WTC11 (cell line): ENCODE results near the gene LAMP1. TPM values are rescaled to one million over a fixed set of nuclear protein-coding genes. Genes with fewer than 3 reads are reported as not detected.

ENCODE experiments used
- ATAC-seq: fragments of 200-7000 bp; cut with Tn5 transposase; 2 replicates; pipeline ENCODE4 v1.10.0; 2021; ENCODE audit warnings: mild to moderate bottlenecking, moderate library complexity
- CTCF ChIA-PET: fragments of 300-600 bp; sonication (Branson Sonifier 250); formaldehyde crosslinking; loops from one replicate; lab custom pipeline; 2021; ENCODE audit warnings: antibody characterized with exemption; lab: Charles Lee
- POLR2A ChIA-PET: fragments of 350-600 bp; sonication (Branson Sonifier 250); formaldehyde crosslinking; loops from one replicate; lab custom pipeline; 2021; ENCODE audit warnings: antibody characterized with exemption; lab: Charles Lee
- DNase-seq: peaks from one replicate; pipeline ENCODE4 v3.0.0; 2021; ENCODE audit warnings: low spot score
- H3K27ac Mint-ChIP-seq: 2 replicates; pipeline ENCODE4 v1.8.0; 2021; ENCODE audit warnings: mixed read lengths
- H3K27me3 Mint-ChIP-seq: 2 replicates; pipeline ENCODE4 v1.8.0; 2021; ENCODE audit warnings: low read depth, mild to moderate bottlenecking, moderate library complexity, mixed read lengths
- H3K36me3 Mint-ChIP-seq: 2 replicates; pipeline ENCODE4 v1.8.0; 2021; ENCODE audit warnings: mixed read lengths
- H3K4me1 Mint-ChIP-seq: 2 replicates; pipeline ENCODE4 v1.8.0; 2022; ENCODE audit warnings: mixed read lengths
- H3K4me3 Mint-ChIP-seq: 2 replicates; pipeline ENCODE4 v1.8.0; 2021; ENCODE audit warnings: mild to moderate bottlenecking, moderate library complexity, mixed read lengths
- H3K9me3 Mint-ChIP-seq: 2 replicates; pipeline ENCODE4 v1.8.0; 2021; ENCODE audit warnings: mixed read lengths
- ATF2 ChIP-seq: sonication (generic); formaldehyde crosslinking; IDR thresholded peaks from 2 replicates; pipeline ENCODE4 v1.8.1; 2022; ENCODE audit warnings: low read depth, missing genetic modification reagents, borderline replicate concordance
- CBFB ChIP-seq: sonication (generic); formaldehyde crosslinking; IDR thresholded peaks from 2 replicates; pipeline ENCODE4 v1.8.1; 2022; ENCODE audit warnings: mild to moderate bottlenecking, low read depth, missing genetic modification reagents
- CDX4 ChIP-seq: fragments of 250-450 bp; sonication (Bioruptor Pico); IDR thresholded peaks from 2 replicates; pipeline ENCODE4 v1.9.0; 2021; ENCODE audit warnings: moderate library complexity, mild to moderate bottlenecking, inconsistent platforms, borderline replicate concordance
- EMX1 ChIP-seq: fragments of 250-450 bp; sonication (Bioruptor Pico); IDR thresholded peaks from 2 replicates; pipeline ENCODE4 v1.8.0; 2021; ENCODE audit warnings: mild to moderate bottlenecking
- FOXK1 ChIP-seq: sonication (generic); formaldehyde crosslinking; IDR thresholded peaks from 2 replicates; pipeline ENCODE4 v1.8.0; 2022; ENCODE audit warnings: mild to moderate bottlenecking, moderate library complexity, missing genetic modification reagents
- GRHL2 ChIP-seq: fragments of 250-450 bp; sonication (Bioruptor Pico); IDR thresholded peaks from 2 replicates; pipeline ENCODE4 v1.8.0; 2022; ENCODE audit warnings: mild to moderate bottlenecking, moderate library complexity; ENCODE audit not compliant: insufficient replicate concordance, severe bottlenecking
- HMGA2 ChIP-seq: fragments of 250-450 bp; sonication (Bioruptor Pico); IDR thresholded peaks from 2 replicates; pipeline ENCODE4 v1.4.0; 2021; ENCODE audit warnings: mild to moderate bottlenecking, moderate library complexity
- KAT7 ChIP-seq: sonication (generic); formaldehyde crosslinking; IDR thresholded peaks from 2 replicates; pipeline ENCODE4 v1.8.1; 2023; ENCODE audit warnings: missing genetic modification reagents, mild to moderate bottlenecking, borderline replicate concordance
- NFYB ChIP-seq: sonication (generic); formaldehyde crosslinking; conservative IDR thresholded peaks from 2 replicates; pipeline ENCODE4 v1.8.0; 2022; ENCODE audit warnings: low read depth, missing genetic modification reagents
- NR1H2 ChIP-seq: sonication (generic); formaldehyde crosslinking; IDR thresholded peaks from 2 replicates; pipeline ENCODE4 v1.9.0; 2021; ENCODE audit warnings: mild to moderate bottlenecking, moderate library complexity, missing genetic modification reagents
- SMAD4 ChIP-seq: sonication (generic); formaldehyde crosslinking; IDR thresholded peaks from 2 replicates; pipeline ENCODE4 v1.8.0; 2022; ENCODE audit warnings: mild to moderate bottlenecking, missing genetic modification reagents
- SOX15 ChIP-seq: fragments of 250-450 bp; sonication (Bioruptor Pico); IDR thresholded peaks from 2 replicates; pipeline ENCODE4 v1.9.0; 2021; ENCODE audit warnings: mild to moderate bottlenecking
- STAT6 ChIP-seq: sonication (generic); formaldehyde crosslinking; conservative IDR thresholded peaks from 2 replicates; pipeline ENCODE4 v1.8.1; 2023; ENCODE audit warnings: mild to moderate bottlenecking, low read depth, missing genetic modification reagents, moderate library complexity
- TEAD1 ChIP-seq: sonication (generic); formaldehyde crosslinking; IDR thresholded peaks from 2 replicates; pipeline ENCODE4 v1.8.0; 2022; ENCODE audit warnings: mild to moderate bottlenecking, missing genetic modification reagents
- USF1 ChIP-seq: sonication (generic); formaldehyde crosslinking; IDR thresholded peaks from 2 replicates; pipeline ENCODE4 v1.8.0; 2022; ENCODE audit warnings: mild to moderate bottlenecking, missing genetic modification reagents
- ZBTB21 ChIP-seq: sonication (generic); formaldehyde crosslinking; IDR thresholded peaks from 2 replicates; pipeline ENCODE4 v1.8.1; 2023; ENCODE audit warnings: mild to moderate bottlenecking, missing genetic modification reagents, borderline replicate concordance
- ZNF138 ChIP-seq: sonication (generic); formaldehyde crosslinking; conservative IDR thresholded peaks from 2 replicates; pipeline ENCODE4 v1.8.1; 2022; ENCODE audit warnings: mild to moderate bottlenecking, moderate library complexity, missing genetic modification reagents
- ZNF532 ChIP-seq: fragments of 250-450 bp; sonication (Bioruptor Pico); IDR thresholded peaks from 2 replicates; pipeline ENCODE4 v1.9.0; 2021; ENCODE audit warnings: mild to moderate bottlenecking, borderline replicate concordance
- ZNF671 ChIP-seq: fragments of 250-450 bp; sonication (Bioruptor Pico); IDR thresholded peaks from 2 replicates; pipeline ENCODE4 v1.8.0; 2021; ENCODE audit warnings: mild to moderate bottlenecking
- total RNA-seq: library from RNA; stranded (reverse); gene quantifications from 3 replicates; pipeline ENCODE4 v1.2.3, GENCODE V29; 2021
- TF ChIP-seq, protein P1 (sequence below): sonication (generic); formaldehyde crosslinking; IDR thresholded peaks from 2 replicates; pipeline ENCODE4 v1.8.1; 2022; ENCODE audit warnings: mild to moderate bottlenecking, moderate library complexity, missing genetic modification reagents
- TF ChIP-seq, protein P2 (sequence below): sonication (generic); formaldehyde crosslinking; IDR thresholded peaks from 2 replicates; pipeline ENCODE4 v1.8.1; 2023; ENCODE audit warnings: mild to moderate bottlenecking, missing genetic modification reagents, borderline replicate concordance

The LAMP1 gene
- total RNA-seq, 1 experiment from 2014 or later, result 150 TPM

DNA sequence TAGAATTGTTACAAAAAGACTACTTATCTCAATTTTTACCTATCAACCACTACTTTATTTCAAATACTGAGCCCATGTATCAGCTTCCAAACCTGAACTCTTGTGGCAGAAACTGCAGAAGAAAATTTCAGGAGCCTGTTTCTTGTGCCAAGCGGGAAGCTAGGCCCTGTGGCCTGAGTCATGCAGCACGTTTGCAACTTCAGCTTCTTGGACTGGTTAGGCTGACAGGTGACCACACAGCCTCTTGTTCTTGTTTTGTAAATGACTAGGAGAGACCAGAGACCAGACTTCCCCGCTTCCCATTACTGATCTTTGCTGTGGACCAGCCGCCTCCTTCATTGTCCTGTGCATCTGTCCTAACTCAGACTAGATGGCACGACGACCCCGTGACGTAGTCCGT is 3.4 kb upstream of the LAMP1 start (continued):
- TF ChIP-seq CDX4 (CRISPR knock-in tag) (no peak), SOX15 (no peak), HMGA2 (no peak), NFYB (CRISPR knock-in tag) (no peak), ATF2 (CRISPR knock-in tag) (no peak), CBFB (CRISPR knock-in tag) (no peak), EMX1 (CRISPR knock-in tag) (no peak), KAT7 (CRISPR knock-in tag) (no peak), ZNF138 (CRISPR knock-in tag) (no peak)
- TF ChIP-seq, protein P1, sequence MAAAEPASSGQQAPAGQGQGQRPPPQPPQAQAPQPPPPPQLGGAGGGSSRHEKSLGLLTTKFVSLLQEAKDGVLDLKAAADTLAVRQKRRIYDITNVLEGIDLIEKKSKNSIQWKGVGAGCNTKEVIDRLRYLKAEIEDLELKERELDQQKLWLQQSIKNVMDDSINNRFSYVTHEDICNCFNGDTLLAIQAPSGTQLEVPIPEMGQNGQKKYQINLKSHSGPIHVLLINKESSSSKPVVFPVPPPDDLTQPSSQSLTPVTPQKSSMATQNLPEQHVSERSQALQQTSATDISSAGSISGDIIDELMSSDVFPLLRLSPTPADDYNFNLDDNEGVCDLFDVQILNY, result no peak

DNA sequence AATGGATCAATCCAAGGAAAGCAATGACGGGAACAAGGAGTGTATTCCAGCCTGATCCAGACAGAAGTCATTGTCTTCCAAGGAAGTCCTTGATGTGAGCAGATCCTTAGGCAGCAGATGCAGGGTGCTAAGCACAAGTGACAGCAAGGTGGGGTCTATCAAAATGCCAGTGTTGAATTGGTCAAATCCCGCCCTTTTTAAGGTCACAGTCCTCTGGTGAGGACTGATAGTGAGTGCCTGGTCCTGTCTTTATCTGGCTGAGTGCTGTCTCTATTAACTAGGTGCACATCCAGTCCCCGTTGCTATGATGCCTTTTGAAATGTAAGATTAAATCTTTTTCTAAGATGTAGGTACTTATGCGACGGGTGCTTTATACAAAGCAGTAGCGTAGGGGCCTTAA is 1.3 kb upstream of the LAMP1 start:
- H3K9me3 Mint-ChIP-seq, result no peaks in the 10 kb centered on the region
- POLR2A ChIA-PET, result no interaction called here
- no peak for DNase-seq
- no peak overlapping the region; the same call in 1 of the 2 replicates for H3K4me3 Mint-ChIP-seq
- H3K27me3 Mint-ChIP-seq, result peaks cover 39% of the 10 kb centered on the region
- H3K36me3 Mint-ChIP-seq, result no peaks in the 10 kb centered on the region; the same call in 1 of the 2 replicates
- CTCF ChIA-PET, result no interaction called here
- H3K27ac Mint-ChIP-seq, result no peak overlapping the region
- no peak for ATAC-seq
- H3K4me1 Mint-ChIP-seq, result peaks cover 30% of the 10 kb centered on the region
- TF ChIP-seq USF1 (CRISPR knock-in tag) (no peak), NR1H2 (CRISPR knock-in tag) (no peak), FOXK1 (no peak), TEAD1 (CRISPR knock-in tag) (no peak), ZNF671 (no peak), GRHL2 (CRISPR knock-in tag) (no peak), STAT6 (CRISPR knock-in tag) (no peak), ZNF532 (CRISPR knock-in tag) (no peak), ZBTB21 (CRISPR knock-in tag) (no peak), SMAD4 (CRISPR knock-in tag) (no peak), CBFB (CRISPR knock-in tag) (no peak)
- TF ChIP-seq, protein P1, result no peak
- TF ChIP-seq, protein P2, sequence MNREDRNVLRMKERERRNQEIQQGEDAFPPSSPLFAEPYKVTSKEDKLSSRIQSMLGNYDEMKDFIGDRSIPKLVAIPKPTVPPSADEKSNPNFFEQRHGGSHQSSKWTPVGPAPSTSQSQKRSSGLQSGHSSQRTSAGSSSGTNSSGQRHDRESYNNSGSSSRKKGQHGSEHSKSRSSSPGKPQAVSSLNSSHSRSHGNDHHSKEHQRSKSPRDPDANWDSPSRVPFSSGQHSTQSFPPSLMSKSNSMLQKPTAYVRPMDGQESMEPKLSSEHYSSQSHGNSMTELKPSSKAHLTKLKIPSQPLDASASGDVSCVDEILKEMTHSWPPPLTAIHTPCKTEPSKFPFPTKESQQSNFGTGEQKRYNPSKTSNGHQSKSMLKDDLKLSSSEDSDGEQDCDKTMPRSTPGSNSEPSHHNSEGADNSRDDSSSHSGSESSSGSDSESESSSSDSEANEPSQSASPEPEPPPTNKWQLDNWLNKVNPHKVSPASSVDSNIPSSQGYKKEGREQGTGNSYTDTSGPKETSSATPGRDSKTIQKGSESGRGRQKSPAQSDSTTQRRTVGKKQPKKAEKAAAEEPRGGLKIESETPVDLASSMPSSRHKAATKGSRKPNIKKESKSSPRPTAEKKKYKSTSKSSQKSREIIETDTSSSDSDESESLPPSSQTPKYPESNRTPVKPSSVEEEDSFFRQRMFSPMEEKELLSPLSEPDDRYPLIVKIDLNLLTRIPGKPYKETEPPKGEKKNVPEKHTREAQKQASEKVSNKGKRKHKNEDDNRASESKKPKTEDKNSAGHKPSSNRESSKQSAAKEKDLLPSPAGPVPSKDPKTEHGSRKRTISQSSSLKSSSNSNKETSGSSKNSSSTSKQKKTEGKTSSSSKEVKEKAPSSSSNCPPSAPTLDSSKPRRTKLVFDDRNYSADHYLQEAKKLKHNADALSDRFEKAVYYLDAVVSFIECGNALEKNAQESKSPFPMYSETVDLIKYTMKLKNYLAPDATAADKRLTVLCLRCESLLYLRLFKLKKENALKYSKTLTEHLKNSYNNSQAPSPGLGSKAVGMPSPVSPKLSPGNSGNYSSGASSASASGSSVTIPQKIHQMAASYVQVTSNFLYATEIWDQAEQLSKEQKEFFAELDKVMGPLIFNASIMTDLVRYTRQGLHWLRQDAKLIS (CRISPR knock-in tag), result no peak
- TF ChIP-seq, all 79 proteins: peak for 0
